Adipocyte (in vitro differentiated cells): ENCODE results near the gene NAMPT.
"Not testable (repeated sequence)": the region's sequence is repeated elsewhere in the genome, so short reads cannot be mapped to it uniquely, and the experiment has no call there.

Experiments
- DNase-seq: peaks from one replicate; pipeline ENCODE4 v3.0.0-alpha.2; 2015; ENCODE audit warnings: low read depth
- H3K27me3 ChIP-seq: replicated peaks from 2 replicates; pipeline ENCODE4 v1.7.0; 2013; ENCODE audit warnings: mild to moderate bottlenecking, low read length, moderate library complexity; ENCODE audit not compliant: control insufficient read depth, insufficient read depth
- H3K36me3 ChIP-seq: 2 replicates; pipeline ENCODE4 v1.7.0; 2013; ENCODE audit warnings: low read length, mild to moderate bottlenecking, moderate library complexity; ENCODE audit not compliant: control insufficient read depth, insufficient read depth, severe bottlenecking
- H3K4me1 ChIP-seq: 2 replicates; pipeline ENCODE4 v1.7.0; 2013; ENCODE audit warnings: mild to moderate bottlenecking, low read length, moderate library complexity; ENCODE audit not compliant: control insufficient read depth, insufficient read depth
- H3K4me3 ChIP-seq: 2 replicates; pipeline ENCODE4 v1.7.0; 2013; ENCODE audit warnings: mild to moderate bottlenecking, low read length, moderate library complexity
- H3K9ac ChIP-seq: 2 replicates; pipeline ENCODE4 v1.7.0; 2013; ENCODE audit warnings: mild to moderate bottlenecking, low read length, moderate library complexity
- H3K9me3 ChIP-seq: 2 replicates; pipeline ENCODE4 v1.7.0; 2013; ENCODE audit warnings: mild to moderate bottlenecking, low read length, moderate library complexity; ENCODE audit not compliant: control insufficient read depth

The NAMPT gene

DNA sequence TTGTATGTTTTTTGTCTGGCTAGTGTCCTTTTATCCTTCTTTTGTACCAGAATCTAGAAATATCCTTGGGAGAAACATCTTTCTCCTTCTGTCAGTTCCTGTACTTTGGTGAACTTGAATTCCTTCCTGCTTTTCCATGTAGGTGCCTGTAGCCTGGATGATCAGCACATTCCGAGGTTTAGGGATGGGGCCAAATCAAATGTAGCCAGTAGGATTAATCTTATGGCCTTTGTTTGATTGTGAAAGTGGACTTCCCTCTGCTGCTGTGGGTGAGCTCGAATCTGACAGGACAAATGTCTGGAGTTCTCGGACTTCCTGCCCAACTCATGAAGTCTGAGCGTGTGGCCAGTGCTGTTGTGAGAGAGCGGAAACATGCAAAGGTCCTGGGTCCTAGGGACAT, 33.2 kb upstream of the NAMPT start:
- Histone ChIP-seq H3K4me3 (no peak overlapping the region), H3K9me3 (no peaks in the 10 kb centered on the region), H3K27me3 (no peaks in the 10 kb centered on the region), H3K36me3 (no peaks in the 10 kb centered on the region), H3K4me1 (peaks cover 2% of the 10 kb centered on the region), H3K9ac (no peak overlapping the region)
- no peak for DNase-seq

GRCh38 chr7:106316947-106317346, 32.2 kb upstream of the NAMPT start:
- peaks cover 2% of the 10 kb centered on the region for H3K4me1 ChIP-seq
- H3K4me3 ChIP-seq, result no peak overlapping the region

DNA sequence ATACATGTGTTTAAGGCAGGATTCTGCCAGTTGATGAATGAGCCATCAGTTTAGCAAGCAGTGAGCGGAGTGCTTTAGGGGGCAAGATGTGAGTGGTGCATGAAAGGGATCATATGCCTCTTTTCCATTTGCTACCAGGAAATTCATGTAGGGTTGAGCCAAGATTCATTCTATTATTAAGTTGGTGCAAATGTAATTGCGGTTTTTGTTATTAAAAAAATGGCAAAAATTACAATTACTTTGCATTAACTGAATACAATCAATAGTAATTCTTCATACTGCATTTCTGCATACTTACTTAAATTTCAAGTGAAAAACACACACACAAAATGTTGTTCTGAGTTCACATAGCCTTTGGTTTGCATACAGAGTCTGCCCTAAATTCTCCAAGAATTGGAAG, 30.1 kb upstream of the NAMPT start:
- no peak for DNase-seq
- Histone ChIP-seq H3K4me1 (peaks cover 2% of the 10 kb centered on the region), H3K4me3 (no peak overlapping the region), H3K27me3 (no peaks in the 10 kb centered on the region), H3K9ac (no peak overlapping the region), H3K36me3 (no peaks in the 10 kb centered on the region), H3K9me3 (no peaks in the 10 kb centered on the region)

More at GRCh38 chr7:106316947-106317346, 32.2 kb upstream of the NAMPT start:
- no peak overlapping the region for H3K9ac ChIP-seq
- no peaks in the 10 kb centered on the region for H3K36me3 ChIP-seq
- H3K9me3 ChIP-seq, result no peaks in the 10 kb centered on the region
- no peak for DNase-seq
- no peaks in the 10 kb centered on the region for H3K27me3 ChIP-seq

DNA sequence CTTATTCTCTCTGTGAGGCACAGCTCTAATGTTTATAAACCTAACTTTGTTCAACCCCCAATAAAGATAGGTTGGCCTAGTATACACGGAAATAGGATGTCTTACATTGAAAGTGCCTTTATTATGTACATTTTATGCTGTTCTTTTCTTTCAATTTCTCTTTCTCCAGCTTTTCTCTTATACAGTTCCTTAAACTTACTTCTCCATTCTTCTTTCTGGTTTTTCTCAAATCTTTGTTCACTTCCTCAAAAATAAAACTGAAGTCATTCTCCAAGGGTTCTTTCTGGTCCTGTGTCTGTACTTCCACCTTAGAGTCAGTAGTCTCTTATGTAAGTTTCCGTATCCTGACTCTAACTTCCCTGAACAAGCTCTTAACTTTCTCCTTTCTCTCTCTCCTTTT, 29.2 kb upstream of the NAMPT start:
- H3K36me3 ChIP-seq, result no peaks in the 10 kb centered on the region
- no peak overlapping the region for H3K9ac ChIP-seq
- no peak overlapping the region for H3K4me3 ChIP-seq
- H3K9me3 ChIP-seq, result no peaks in the 10 kb centered on the region
- H3K27me3 ChIP-seq, result no peaks in the 10 kb centered on the region
- DNase-seq, result no peak
- H3K4me1 ChIP-seq, result peaks cover 2% of the 10 kb centered on the region

DNA sequence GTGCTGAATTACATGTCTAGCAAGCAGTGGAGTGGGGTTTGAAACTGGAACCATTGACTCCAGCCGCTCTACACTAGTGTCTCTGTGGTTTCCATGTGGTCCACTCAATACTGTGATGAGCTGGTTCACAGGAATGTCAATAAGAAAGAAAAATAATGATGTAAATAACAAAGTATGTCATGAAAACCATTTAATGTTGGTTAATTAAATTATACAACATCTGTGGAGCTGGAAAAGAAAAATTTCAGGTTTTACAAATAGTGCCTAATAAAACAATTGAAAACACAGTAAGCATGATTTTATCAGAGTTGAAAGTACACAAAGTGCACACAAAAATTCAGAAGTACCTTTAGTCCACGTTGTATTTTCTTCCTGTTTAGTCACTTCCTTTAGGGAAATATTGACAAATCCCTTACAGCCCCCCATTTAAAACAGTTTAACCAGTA, 28.7 kb upstream of the NAMPT start:
- Histone ChIP-seq H3K27me3 (no peaks in the 10 kb centered on the region), H3K9ac (no peak overlapping the region), H3K9me3 (no peaks in the 10 kb centered on the region), H3K4me3 (no peak overlapping the region), H3K36me3 (no peaks in the 10 kb centered on the region), H3K4me1 (peaks cover 2% of the 10 kb centered on the region)
- DNase-seq, result peak; percentile 58

GRCh38 chr7:106312906-106313305, 28.1 kb upstream of the NAMPT start:
- Histone ChIP-seq H3K27me3 (no peaks in the 10 kb centered on the region), H3K9ac (no peak overlapping the region), H3K4me3 (no peak overlapping the region), H3K36me3 (no peaks in the 10 kb centered on the region), H3K4me1 (peaks cover 2% of the 10 kb centered on the region), H3K9me3 (no peaks in the 10 kb centered on the region)
- no peak for DNase-seq

- Histone ChIP-seq H3K9me3 (no peaks in the 10 kb centered on the region), H3K9ac (no peak overlapping the region), H3K36me3 (no peaks in the 10 kb centered on the region), H3K4me3 (no peak overlapping the region), H3K4me1 (peaks cover 2% of the 10 kb centered on the region), H3K27me3 (no peaks in the 10 kb centered on the region)
- DNase-seq, result no peak
Observed at GRCh38 chr7:106312099-106312871, 27.5 kb upstream of the NAMPT start.

DNA sequence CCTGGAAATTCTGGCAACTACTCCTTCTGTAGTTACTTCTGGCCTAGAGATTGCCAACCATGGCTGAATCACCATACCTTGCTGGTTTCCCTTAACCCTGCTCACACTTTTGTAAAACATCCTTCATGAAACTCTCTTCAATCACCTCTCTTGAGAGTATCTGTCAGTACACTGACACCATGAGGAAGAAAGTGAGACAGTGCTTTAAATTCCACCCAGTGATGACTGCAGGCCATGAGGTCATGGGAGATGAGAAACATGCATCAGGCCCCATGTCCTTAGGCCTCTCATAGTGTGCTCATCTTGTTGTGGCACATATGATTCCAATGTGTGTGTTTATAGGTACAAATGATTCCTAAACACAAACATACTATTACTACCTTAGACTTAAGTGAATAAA, 24.6 kb upstream of the NAMPT start:
- Histone ChIP-seq H3K9me3 (no peaks in the 10 kb centered on the region), H3K36me3 (no peaks in the 10 kb centered on the region), H3K4me1 (peaks cover 2% of the 10 kb centered on the region), H3K27me3 (no peaks in the 10 kb centered on the region), H3K4me3 (no peak overlapping the region), H3K9ac (no peak overlapping the region)
- no peak for DNase-seq

DNA sequence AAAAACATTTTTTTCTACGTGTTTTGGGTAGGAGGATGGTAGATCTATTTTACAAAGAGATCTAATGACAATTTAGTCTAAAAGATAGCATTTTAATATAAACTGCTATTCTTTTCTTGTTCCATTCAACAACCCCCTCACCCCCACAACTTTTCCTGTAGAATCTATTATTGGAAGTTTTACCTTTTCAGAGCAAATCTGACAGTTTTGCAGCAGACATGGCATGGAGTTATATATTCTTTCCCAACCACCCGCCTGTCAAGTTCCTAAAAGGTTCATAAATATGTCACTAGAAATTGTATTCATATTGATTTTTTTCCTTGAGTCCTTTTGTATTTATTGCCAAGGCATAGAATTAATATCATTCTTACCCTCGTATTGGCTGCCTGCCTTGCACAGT, 21.5 kb upstream of the NAMPT start:
- Histone ChIP-seq H3K9me3 (peaks cover 8% of the 10 kb centered on the region), H3K4me3 (no peak overlapping the region), H3K27me3 (no peaks in the 10 kb centered on the region), H3K36me3 (no peaks in the 10 kb centered on the region), H3K9ac (no peak overlapping the region), H3K4me1 (no peaks in the 10 kb centered on the region)
- DNase-seq, result no peak

- H3K27me3 ChIP-seq, result no peaks in the 10 kb centered on the region
- no peaks in the 10 kb centered on the region for H3K4me1 ChIP-seq
- H3K4me3 ChIP-seq, result no peak overlapping the region
- DNase-seq, result no peak
- H3K9me3 ChIP-seq, result peaks cover 12% of the 10 kb centered on the region
- H3K9ac ChIP-seq, result no peak overlapping the region
- no peaks in the 10 kb centered on the region for H3K36me3 ChIP-seq
Observed at GRCh38 chr7:106305732-106306131, 20.9 kb upstream of the NAMPT start.

- Histone ChIP-seq H3K9ac (no peak overlapping the region), H3K36me3 (no peaks in the 10 kb centered on the region), H3K4me1 (no peaks in the 10 kb centered on the region), H3K27me3 (no peaks in the 10 kb centered on the region), H3K9me3 (peaks cover 12% of the 10 kb centered on the region), H3K4me3 (no peak overlapping the region)
- no peak for DNase-seq
Observed at GRCh38 chr7:106304568-106304967, 19.8 kb upstream of the NAMPT start.

DNA sequence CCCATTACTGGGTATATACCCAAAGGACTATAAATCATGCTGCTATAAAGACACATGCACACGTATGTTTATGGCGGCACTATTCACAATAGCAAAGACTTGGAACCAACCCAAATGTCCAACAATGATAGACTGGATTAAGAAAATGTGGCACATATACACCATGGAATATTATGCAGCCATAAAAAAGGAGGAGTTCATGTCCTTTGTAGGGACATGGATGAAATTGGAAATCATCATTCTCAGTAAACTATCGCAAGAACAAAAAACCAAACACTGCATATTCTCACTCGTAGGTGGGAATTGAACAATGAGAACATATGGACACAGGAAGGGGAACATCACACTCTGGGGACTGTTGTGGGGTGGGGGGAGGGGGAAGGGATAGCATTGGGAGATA, 13.8 kb upstream of the NAMPT start:
- H3K9ac ChIP-seq, H3K27me3 ChIP-seq, H3K4me3 ChIP-seq, H3K36me3 ChIP-seq, DNase-seq, H3K4me1 ChIP-seq: not testable (repeated sequence)
- H3K9me3 ChIP-seq, result peaks cover 12% of the 10 kb centered on the region
